Activated T-cell treated with anti-CD3 and anti-CD28 coated beads, Interleukin-2, amount 50 U/mL, for 72 hours (primary cell): Measurements from ENCODE around the gene CELF4. TPM values are rescaled to one million over a fixed set of nuclear protein-coding genes. Genes with fewer than 3 reads are reported as not detected.

ENCODE experiments used
- ATAC-seq, 2 donors: fragments of 150-1000 bp; cut with Tn5 transposase; replicated peaks in 1 of 2; 2 replicates each; pipeline ENCODE4 v1.10.0; 2021; ENCODE audit warnings: moderate library complexity in 2 of 2, mild to moderate bottlenecking in 1 of 2
- DNase-seq, 2 donors: peaks; one replicate each; pipeline ENCODE4 v3.0.0; 2021 to 2022; ENCODE audit warnings: mixed read lengths in 1 of 2
- H3K27ac Mint-ChIP-seq: one replicate; pipeline ENCODE4 v1.8.0; 2022; ENCODE audit warnings: mild to moderate bottlenecking, moderate library complexity, mixed read lengths
- H3K27me3 Mint-ChIP-seq: one replicate; pipeline ENCODE4 v1.8.0; 2022; ENCODE audit warnings: low read depth, mixed read lengths
- H3K36me3 Mint-ChIP-seq, 2 donors: one replicate each; pipeline ENCODE4 v1.8.0; 2022; ENCODE audit warnings: mixed read lengths in 2 of 2, mild to moderate bottlenecking in 1 of 2; ENCODE audit not compliant: insufficient read depth in 2 of 2
- H3K4me1 Mint-ChIP-seq: one replicate; pipeline ENCODE4 v1.8.0; 2022; ENCODE audit warnings: low read depth, mixed read lengths
- H3K4me3 Mint-ChIP-seq, 2 donors: one replicate each; pipeline ENCODE4 v1.8.0; 2022; ENCODE audit warnings: mild to moderate bottlenecking in 2 of 2, mixed read lengths in 2 of 2, moderate library complexity in 2 of 2
- H3K9me3 Mint-ChIP-seq, 2 donors: one replicate each; pipeline ENCODE4 v1.8.0; 2022; ENCODE audit warnings: mixed read lengths in 2 of 2
- total RNA-seq, 2 donors: library from RNA; stranded (reverse); gene quantifications; one replicate each; pipeline ENCODE4 v1.2.3, GENCODE V29; 2022

CELF4 gene
- total RNA-seq, 2 donors from 2014 or later, result not detected

DNA sequence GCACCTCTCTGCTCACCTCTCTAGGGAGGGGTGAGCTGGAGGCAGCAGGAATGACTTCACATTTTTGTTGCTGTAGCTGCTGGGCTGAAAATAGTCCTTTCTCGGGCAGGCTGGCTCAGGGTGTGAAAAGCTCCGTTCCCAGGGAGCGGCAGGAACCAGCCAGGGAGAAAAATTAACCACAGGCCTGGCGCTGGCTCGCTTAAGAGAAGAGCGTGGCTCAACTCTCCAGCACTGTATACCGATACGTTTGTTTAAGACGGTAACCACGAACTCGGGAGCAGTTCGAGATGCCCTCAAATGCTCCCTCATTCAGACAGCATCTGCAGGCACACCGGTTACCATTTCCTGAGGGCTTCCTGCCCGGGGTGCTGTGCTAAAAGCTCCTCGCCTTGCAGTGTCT, 129.6 kb downstream of the CELF4 start:
- H3K27ac Mint-ChIP-seq, result no peak overlapping the region
- no peak overlapping the region for H3K4me3 Mint-ChIP-seq
- no peaks in the 10 kb centered on the region for H3K9me3 Mint-ChIP-seq
- ATAC-seq (no peak), DNase-seq (no peak)
- no peaks in the 10 kb centered on the region for H3K36me3 Mint-ChIP-seq
- no peaks in the 10 kb centered on the region for H3K4me1 Mint-ChIP-seq
- no peaks in the 10 kb centered on the region for H3K27me3 Mint-ChIP-seq

DNA sequence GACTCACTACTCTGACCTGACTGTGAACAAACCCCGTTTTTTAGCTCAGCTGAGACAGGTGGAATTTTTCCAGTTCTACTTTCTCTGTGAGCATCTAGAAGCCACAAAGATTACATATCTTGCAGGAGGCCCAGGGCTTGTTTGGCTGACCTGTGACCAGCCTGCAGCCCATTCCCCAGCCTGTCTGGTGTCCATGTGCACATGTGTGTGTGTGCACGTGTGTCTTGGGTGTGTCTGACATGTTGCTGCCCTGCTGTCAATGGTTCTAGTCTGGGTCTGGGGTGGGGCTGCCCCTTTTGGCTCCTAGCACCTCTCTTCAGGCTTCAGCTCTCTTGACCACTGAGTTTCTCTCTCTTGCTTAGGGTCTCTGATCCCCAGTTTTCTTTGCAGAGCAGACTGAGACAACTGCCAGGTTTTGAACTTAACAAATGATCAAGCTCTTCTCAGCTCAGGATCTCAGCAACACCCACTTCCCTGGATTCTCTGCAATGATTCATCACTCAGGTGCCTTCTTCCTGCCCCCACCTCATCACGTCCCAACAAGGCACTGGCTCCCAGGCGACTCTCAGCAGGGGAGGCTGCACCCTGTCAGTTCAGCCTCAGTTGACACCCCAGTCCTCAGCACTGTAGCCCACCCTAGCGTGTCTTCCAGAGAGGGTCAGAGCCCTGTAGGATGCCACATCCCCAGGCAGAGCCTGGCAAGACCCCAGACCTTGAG, 130.3 kb downstream of the CELF4 start:
- no peaks in the 10 kb centered on the region for H3K9me3 Mint-ChIP-seq
- ATAC-seq, result no peak
- no peaks in the 10 kb centered on the region for H3K36me3 Mint-ChIP-seq
- no peak for DNase-seq
- no peaks in the 10 kb centered on the region for H3K27me3 Mint-ChIP-seq
- H3K27ac Mint-ChIP-seq, result no peak overlapping the region
- no peak overlapping the region for H3K4me3 Mint-ChIP-seq
- H3K4me1 Mint-ChIP-seq, result no peaks in the 10 kb centered on the region

DNA sequence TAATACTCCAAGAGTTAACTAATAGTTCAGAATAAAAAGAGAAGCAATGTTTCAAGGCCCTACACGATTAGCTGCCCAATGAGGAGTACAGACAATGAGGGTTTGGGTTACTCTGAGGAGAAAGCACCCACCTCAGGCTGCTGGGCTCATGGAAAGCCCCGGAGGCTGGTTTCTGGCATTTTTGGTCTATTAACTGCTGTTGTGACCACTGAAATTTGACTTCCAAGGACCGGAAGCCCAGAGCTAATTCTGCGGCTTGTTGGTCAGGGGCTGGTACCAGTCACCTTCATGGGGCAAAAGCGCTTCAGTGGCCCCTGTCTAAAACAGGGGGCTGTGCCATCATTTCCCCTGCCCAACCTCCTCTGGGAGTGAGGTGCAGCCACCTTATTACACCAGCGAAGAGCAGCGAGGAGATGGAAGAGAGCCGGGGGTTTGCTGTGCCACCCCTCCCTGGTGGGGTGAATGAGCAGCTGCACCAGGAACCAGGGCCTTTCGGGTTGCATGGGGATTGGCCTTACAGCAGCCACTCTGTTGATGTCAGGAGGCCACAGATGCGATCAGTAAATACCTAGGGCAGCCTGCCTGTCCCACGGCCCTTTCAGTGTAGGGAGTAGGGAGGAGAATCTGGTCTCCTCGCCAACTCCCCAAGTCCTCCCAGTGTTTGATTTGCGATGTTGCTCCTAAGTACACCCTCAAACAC, 131.3 kb downstream of the CELF4 start:
- H3K9me3 Mint-ChIP-seq, result no peaks in the 10 kb centered on the region
- DNase-seq (no peak), ATAC-seq (no peak)
- H3K36me3 Mint-ChIP-seq, result no peaks in the 10 kb centered on the region
- no peak overlapping the region for H3K4me3 Mint-ChIP-seq
- H3K27me3 Mint-ChIP-seq, result no peaks in the 10 kb centered on the region
- H3K4me1 Mint-ChIP-seq, result no peaks in the 10 kb centered on the region
- H3K27ac Mint-ChIP-seq, result no peak overlapping the region

DNA sequence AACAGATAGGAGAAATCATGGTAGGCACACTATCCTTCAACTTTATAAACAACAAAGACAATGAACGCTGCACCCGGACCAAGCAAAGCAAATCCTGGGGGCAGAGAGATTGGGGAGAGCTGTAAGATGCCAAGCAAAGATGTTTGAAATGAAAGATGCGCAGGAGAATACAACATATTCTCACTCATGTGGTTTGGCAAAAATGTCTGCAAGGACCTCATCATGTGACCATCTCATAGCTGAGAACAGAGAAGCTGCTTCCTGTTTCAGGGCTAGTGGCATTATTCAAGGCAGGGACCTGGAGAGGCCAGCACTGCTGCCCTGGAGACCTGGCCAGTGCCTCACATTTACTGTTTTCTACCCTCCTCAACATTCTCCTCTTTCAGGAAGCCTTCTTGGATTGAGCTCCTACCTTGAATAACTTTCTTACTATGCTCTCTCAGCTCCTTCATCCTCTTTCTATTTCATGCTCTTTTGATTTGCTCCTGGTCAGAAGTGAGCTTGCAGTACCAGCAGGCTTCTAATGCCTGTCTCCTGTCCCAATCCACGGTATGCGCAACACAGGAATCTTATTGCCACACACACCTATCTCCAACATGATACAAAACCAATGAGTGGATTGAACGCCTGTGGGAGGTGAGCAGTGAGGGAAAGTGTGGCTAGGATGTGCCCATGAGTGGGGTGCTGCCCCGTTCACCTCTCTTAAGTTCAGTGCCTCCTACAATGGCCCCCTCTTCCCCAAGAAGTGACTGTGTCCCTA, 133.0 kb downstream of the CELF4 start:
- Mint-ChIP-seq H3K4me1 (no peaks in the 10 kb centered on the region), H3K27ac (no peak overlapping the region), H3K9me3 (no peaks in the 10 kb centered on the region), H3K4me3 (no peak overlapping the region), H3K36me3 (no peaks in the 10 kb centered on the region), H3K27me3 (no peaks in the 10 kb centered on the region)
- DNase-seq, result no peak
- ATAC-seq, result no peak

DNA sequence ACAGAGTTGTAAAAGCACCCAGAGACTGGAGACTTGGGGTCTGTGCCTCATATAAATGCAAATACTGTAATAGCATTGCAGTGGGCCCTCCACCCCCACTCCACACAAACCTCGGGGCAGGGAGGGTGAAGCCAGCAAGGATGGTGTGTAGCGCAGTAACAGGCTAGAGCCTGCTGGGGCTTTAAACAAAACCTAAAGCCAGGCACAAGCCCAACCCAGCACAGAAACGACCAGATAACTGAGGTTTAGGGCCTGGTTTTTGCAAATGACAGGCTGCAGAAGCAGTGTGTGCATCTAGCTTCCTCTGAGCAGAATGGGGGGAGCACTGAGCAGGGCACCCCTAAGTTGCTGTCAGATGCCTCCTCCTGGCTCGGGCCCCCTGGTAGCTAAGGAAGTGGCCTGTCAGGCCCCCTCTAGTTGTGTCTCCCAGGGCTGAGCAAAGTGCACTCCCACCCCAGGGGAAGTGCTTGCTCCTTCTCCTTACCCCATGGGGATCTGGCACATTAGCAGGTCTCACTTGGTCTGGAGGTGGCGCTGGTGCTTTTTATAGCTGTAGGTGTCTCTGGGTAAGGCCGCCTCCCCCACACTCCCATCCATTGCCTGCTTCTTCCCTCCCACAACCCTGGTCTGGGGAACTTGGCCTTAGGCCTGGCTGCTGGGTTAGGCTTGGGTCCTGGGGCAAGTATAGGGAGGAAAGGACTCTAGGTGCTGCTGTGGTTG, 135.1 kb downstream of the CELF4 start:
- no peak for ATAC-seq
- H3K4me1 Mint-ChIP-seq, result no peaks in the 10 kb centered on the region
- H3K4me3 Mint-ChIP-seq, result no peak overlapping the region
- H3K36me3 Mint-ChIP-seq, result no peaks in the 10 kb centered on the region
- DNase-seq, result no peak
- H3K9me3 Mint-ChIP-seq, result no peaks in the 10 kb centered on the region
- no peaks in the 10 kb centered on the region for H3K27me3 Mint-ChIP-seq
- H3K27ac Mint-ChIP-seq, result no peak overlapping the region

DNA sequence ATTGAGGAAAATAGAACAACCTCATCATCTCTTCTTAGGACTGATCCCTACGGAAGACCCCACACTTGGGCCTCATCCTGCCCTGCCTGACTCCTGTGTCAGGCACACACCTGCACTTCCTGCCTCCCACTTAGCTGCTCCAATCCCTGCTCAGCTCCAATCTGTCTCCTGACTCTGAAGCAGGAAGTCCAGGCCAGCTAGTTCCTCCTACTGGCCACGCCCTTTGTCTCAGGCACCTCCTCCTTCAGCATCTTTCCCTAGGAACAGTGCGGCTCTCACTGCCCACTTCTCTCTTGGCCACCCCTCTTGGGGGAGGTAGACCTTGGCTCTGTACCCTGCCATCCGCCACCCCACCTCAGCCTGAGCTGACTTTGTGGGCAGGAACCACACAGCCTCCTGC, 135.8 kb downstream of the CELF4 start:
- no peaks in the 10 kb centered on the region for H3K27me3 Mint-ChIP-seq
- ATAC-seq (no peak), DNase-seq (no peak)
- H3K9me3 Mint-ChIP-seq, result no peaks in the 10 kb centered on the region
- H3K4me1 Mint-ChIP-seq, result no peaks in the 10 kb centered on the region
- no peaks in the 10 kb centered on the region for H3K36me3 Mint-ChIP-seq
- no peak overlapping the region for H3K27ac Mint-ChIP-seq
- no peak overlapping the region for H3K4me3 Mint-ChIP-seq

DNA sequence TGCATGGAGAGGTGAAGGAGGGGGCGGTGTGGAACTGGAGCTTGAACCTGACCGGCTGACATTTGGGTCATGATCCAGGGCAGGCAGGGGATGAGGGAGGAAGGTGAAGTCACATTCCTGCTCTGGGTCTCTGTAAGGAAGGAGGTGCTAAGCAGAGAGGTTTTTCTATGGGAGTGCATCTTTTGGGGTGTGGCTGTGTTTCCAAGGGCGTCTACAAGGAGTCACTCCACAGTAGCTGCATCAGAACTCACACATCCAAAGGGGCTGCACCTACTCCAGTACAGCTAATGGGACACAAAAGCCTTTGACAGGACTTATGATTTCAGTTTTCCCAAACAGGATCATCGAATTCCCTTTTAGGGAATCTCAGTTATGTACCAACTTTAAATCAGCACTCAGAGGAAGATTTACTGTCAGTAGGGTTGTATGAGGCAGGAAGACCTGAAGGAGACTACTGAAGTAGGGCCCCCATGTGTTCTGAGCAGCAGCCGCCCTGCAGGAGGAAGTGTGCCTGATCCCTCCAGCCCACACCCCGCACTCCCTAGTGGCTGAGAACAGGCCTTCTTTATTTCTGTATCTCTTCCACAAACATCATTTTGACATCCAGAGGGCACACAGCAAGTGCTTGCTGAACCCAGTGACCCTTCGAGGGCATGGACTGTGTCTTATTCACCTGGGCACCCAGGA, 137.2 kb downstream of the CELF4 start:
- H3K4me3 Mint-ChIP-seq, result no peak overlapping the region
- no peak for DNase-seq
- no peaks in the 10 kb centered on the region for H3K4me1 Mint-ChIP-seq
- no peaks in the 10 kb centered on the region for H3K9me3 Mint-ChIP-seq
- H3K27me3 Mint-ChIP-seq, result no peaks in the 10 kb centered on the region
- H3K27ac Mint-ChIP-seq, result no peak overlapping the region
- H3K36me3 Mint-ChIP-seq, result no peaks in the 10 kb centered on the region
- ATAC-seq, result no peak

DNA sequence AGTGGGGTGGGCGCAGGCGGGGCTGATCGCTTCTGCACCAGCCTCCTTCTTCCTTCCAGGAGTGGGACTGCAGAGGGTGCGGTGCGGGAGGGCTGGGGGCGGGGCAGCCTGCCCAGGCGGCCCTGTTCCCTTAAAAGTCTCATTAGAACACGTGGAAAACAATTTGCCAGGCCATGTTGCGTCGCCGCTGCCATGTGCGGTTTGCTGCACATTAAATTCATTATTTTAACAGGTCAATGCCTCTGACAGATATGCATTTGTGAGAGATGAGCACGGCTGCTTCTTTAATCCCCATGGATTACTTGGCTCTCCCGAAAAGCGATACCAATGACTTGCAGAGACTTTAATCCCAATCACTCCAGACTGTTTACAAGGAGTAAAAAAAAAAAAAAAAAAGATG, 139.0 kb downstream of the CELF4 start:
- ATAC-seq, result no peak
- no peak overlapping the region for H3K4me3 Mint-ChIP-seq
- DNase-seq, result no peak
- no peaks in the 10 kb centered on the region for H3K4me1 Mint-ChIP-seq
- H3K36me3 Mint-ChIP-seq, result no peaks in the 10 kb centered on the region
- no peaks in the 10 kb centered on the region for H3K27me3 Mint-ChIP-seq
- H3K27ac Mint-ChIP-seq, result no peak overlapping the region
- no peaks in the 10 kb centered on the region for H3K9me3 Mint-ChIP-seq

DNA sequence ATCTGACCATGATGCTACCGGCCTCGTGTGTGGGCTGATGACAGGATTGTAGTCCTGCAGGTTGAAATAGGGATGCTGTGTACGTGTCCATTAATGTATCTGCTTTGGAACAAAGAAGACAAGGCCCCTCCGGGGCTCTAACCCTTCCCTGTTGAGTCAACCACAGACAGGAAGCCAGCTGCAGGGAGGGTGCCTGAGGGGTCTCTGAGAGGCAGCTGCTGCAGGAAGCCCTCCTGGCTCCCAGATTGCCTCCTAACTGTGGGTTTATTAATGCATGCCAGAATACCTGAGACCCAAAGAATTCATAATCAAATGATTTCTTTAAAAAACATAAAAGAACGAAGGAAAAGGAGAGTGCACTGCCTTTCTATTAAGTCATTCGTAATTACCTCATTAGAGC, 140.4 kb downstream of the CELF4 start:
- no peaks in the 10 kb centered on the region for H3K4me1 Mint-ChIP-seq
- ATAC-seq, result no peak
- H3K9me3 Mint-ChIP-seq, result no peaks in the 10 kb centered on the region
- H3K4me3 Mint-ChIP-seq, result no peak overlapping the region
- no peak for DNase-seq
- no peak overlapping the region for H3K27ac Mint-ChIP-seq
- no peaks in the 10 kb centered on the region for H3K36me3 Mint-ChIP-seq
- H3K27me3 Mint-ChIP-seq, result no peaks in the 10 kb centered on the region

DNA sequence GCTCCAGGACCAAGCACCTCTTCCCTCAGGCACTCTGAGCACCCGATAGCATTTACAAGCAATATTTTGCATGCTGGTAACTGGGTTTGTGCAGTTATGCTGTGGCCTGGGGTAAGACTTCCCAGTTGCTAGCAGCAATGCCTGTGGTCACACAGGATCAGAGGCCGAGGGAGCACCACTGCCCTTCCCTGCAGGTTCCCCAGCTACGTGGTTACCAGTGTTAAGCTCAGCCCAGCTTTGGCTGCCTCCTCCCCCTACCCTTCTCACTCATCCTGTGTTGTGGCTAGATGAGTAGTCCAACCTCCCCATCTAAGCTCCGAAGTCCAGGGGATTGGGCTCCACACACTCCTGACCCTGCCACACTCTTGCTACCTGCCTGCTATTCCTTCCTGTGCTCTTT, 141.1 kb downstream of the CELF4 start:
- H3K9me3 Mint-ChIP-seq, result no peaks in the 10 kb centered on the region
- DNase-seq (no peak), ATAC-seq (no peak)
- no peaks in the 10 kb centered on the region for H3K4me1 Mint-ChIP-seq
- H3K27ac Mint-ChIP-seq, result no peak overlapping the region
- no peak overlapping the region for H3K4me3 Mint-ChIP-seq
- H3K36me3 Mint-ChIP-seq, result no peaks in the 10 kb centered on the region
- no peaks in the 10 kb centered on the region for H3K27me3 Mint-ChIP-seq

DNA sequence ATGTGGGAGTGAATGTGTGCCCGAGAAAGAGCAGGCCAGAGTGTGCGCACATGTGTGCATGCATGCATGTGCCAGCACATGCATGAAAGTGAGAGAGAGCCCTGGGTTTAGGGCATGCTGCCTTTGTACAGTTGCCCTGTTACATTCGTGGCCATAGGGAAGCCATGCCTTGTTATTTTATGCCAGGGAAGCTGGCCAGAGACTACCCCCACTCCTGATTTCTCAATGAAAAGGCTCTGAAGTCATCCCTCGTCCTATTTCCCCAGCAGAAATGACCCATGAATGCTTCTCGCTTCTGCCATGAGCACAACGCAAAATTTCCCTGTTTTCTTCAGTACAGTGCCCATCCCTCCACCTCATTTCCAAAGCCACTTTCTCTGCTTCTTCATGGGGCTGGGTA, 143.0 kb downstream of the CELF4 start:
- Mint-ChIP-seq H3K4me1 (no peaks in the 10 kb centered on the region), H3K27ac (no peak overlapping the region)

DNA sequence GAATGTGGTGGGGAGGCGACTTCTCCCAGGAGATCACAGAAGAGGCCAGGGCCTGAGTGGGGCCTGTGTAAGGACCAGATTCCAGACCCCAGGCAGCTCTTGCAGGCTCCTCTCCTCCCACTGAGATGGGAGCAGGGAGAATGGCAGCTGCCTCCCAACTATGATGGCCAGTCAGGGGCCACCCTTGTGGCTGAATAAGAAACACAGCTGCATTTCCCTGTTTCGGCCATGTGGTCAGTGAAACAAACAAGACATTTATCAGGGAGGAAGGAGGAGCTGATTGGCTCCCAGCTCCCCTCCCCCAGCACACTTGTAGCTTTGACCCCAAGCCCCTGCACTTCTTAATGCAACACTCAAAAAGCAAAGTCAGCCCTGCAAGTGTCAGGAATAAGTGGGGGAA, 143.5 kb downstream of the CELF4 start:
- ATAC-seq (no peak), DNase-seq (no peak)
- H3K4me3 Mint-ChIP-seq, result no peak overlapping the region
- no peaks in the 10 kb centered on the region for H3K4me1 Mint-ChIP-seq
- H3K27me3 Mint-ChIP-seq, result no peaks in the 10 kb centered on the region
- no peaks in the 10 kb centered on the region for H3K36me3 Mint-ChIP-seq
- H3K27ac Mint-ChIP-seq, result no peak overlapping the region
- H3K9me3 Mint-ChIP-seq, result no peaks in the 10 kb centered on the region

More for the DNA sequence above, 143.0 kb downstream of the CELF4 start:
- Mint-ChIP-seq H3K4me3 (no peak overlapping the region), H3K9me3 (no peaks in the 10 kb centered on the region), H3K27me3 (no peaks in the 10 kb centered on the region), H3K36me3 (no peaks in the 10 kb centered on the region)
- no peak for ATAC-seq
- no peak for DNase-seq
